Measurements from ENCODE around the gene OPHN1.

OPHN1 gene

GRCh38 chrX:68443155-68443868 lies 10.0 kb upstream of the OPHN1 start:
- Histone ChIP-seq H3K9me3 (ENCODE audit: insufficient read depth, low read depth, low read length) (no peaks in the 10 kb centered on the region), H3K4me3 (ENCODE audit: low read length) (no peak overlapping the region), H3K36me3 (ENCODE audit: insufficient read depth, low read depth, low read length) (no peaks in the 10 kb centered on the region), H3K27ac (ENCODE audit: low read length) (no peak overlapping the region), H3K27me3 (ENCODE audit: insufficient read depth, low read length) (no peaks in the 10 kb centered on the region), H3K4me1 (ENCODE audit: insufficient read depth, low read length) (no peaks in the 10 kb centered on the region), H3K9ac (ENCODE audit: low read depth, low read length) (no peak overlapping the region)

- Histone ChIP-seq H3K27ac (ENCODE audit: low read length) (no peak overlapping the region), H3K4me3 (ENCODE audit: low read length) (no peak overlapping the region), H3K9me3 (ENCODE audit: insufficient read depth, low read depth, low read length) (no peaks in the 10 kb centered on the region), H3K36me3 (ENCODE audit: insufficient read depth, low read depth, low read length) (no peaks in the 10 kb centered on the region), H3K27me3 (ENCODE audit: insufficient read depth, low read length) (no peaks in the 10 kb centered on the region), H3K9ac (ENCODE audit: low read depth, low read length) (no peak overlapping the region), H3K4me1 (ENCODE audit: insufficient read depth, low read length) (no peaks in the 10 kb centered on the region)
These were observed 7.6 kb upstream of the OPHN1 start for GRCh38 chrX:68440940-68441339.

GRCh38 chrX:68440442-68440841 lies 7.1 kb upstream of the OPHN1 start:
- H3K9ac ChIP-seq (ENCODE audit: low read depth, low read length) = no peak overlapping the region
- H3K27ac ChIP-seq (ENCODE audit: low read length) = no peak overlapping the region
- no peaks in the 10 kb centered on the region for H3K27me3 ChIP-seq (ENCODE audit: insufficient read depth, low read length)

GRCh38 chrX:68439341-68439740 lies 6.0 kb upstream of the OPHN1 start:
- no peaks in the 10 kb centered on the region for H3K36me3 ChIP-seq (ENCODE audit: insufficient read depth, low read depth, low read length)
- no peaks in the 10 kb centered on the region; the same call in 1 of the 2 replicates for H3K27me3 ChIP-seq (ENCODE audit: insufficient read depth, low read length)
- no peaks in the 10 kb centered on the region for H3K9me3 ChIP-seq (ENCODE audit: insufficient read depth, low read depth, low read length)
- H3K9ac ChIP-seq (ENCODE audit: low read depth, low read length) = no peak overlapping the region
- H3K4me1 ChIP-seq (ENCODE audit: insufficient read depth, low read length) = no peaks in the 10 kb centered on the region
- H3K27ac ChIP-seq (ENCODE audit: low read length) = no peak overlapping the region
- H3K4me3 ChIP-seq (ENCODE audit: low read length) = no peak overlapping the region

More at GRCh38 chrX:68440442-68440841, 7.1 kb upstream of the OPHN1 start:
- Histone ChIP-seq H3K4me1 (ENCODE audit: insufficient read depth, low read length) (no peaks in the 10 kb centered on the region), H3K4me3 (ENCODE audit: low read length) (no peak overlapping the region), H3K9me3 (ENCODE audit: insufficient read depth, low read depth, low read length) (no peaks in the 10 kb centered on the region), H3K36me3 (ENCODE audit: insufficient read depth, low read depth, low read length) (no peaks in the 10 kb centered on the region)

- Histone ChIP-seq H3K27ac (ENCODE audit: low read length) (no peak overlapping the region), H3K4me3 (ENCODE audit: low read length) (no peak overlapping the region), H3K4me1 (ENCODE audit: insufficient read depth, low read length) (no peaks in the 10 kb centered on the region), H3K27me3 (ENCODE audit: insufficient read depth, low read length) (no peaks in the 10 kb centered on the region; the same call in 1 of the 2 replicates), H3K9ac (ENCODE audit: low read depth, low read length) (no peak overlapping the region), H3K36me3 (ENCODE audit: insufficient read depth, low read depth, low read length) (no peaks in the 10 kb centered on the region), H3K9me3 (ENCODE audit: insufficient read depth, low read depth, low read length) (no peaks in the 10 kb centered on the region)
These were observed 5.3 kb upstream of the OPHN1 start for GRCh38 chrX:68438575-68438974.

GRCh38 chrX:68433981-68434299 lies 645 bp upstream of the OPHN1 start:
- Histone ChIP-seq H3K27me3 (ENCODE audit: insufficient read depth, low read length) (peaks cover 4% of the 10 kb centered on the region; the same call in 1 of the 2 replicates), H3K9me3 (ENCODE audit: insufficient read depth, low read depth, low read length) (no peaks in the 10 kb centered on the region), H3K4me3 (ENCODE audit: low read length) (peak overlapping the region; percentile 75), H3K4me1 (ENCODE audit: insufficient read depth, low read length) (no peaks in the 10 kb centered on the region; the same call in 1 of the 2 replicates), H3K36me3 (ENCODE audit: insufficient read depth, low read depth, low read length) (no peaks in the 10 kb centered on the region), H3K27ac (ENCODE audit: low read length) (no peak overlapping the region), H3K9ac (ENCODE audit: low read depth, low read length) (peak overlapping the region; percentile 81; the same call in 1 of the 2 replicates)

- peak overlapping the region; percentile 81; the same call in 1 of the 2 replicates for H3K9ac ChIP-seq (ENCODE audit: low read depth, low read length)
These were observed 647 bp downstream of the OPHN1 start for GRCh38 chrX:68432648-68433047.

GRCh38 chrX:68431836-68432235 lies 1.5 kb downstream of the OPHN1 start:
- H3K4me1 ChIP-seq (ENCODE audit: insufficient read depth, low read length) = no peaks in the 10 kb centered on the region; the same call in 1 of the 2 replicates
- H3K36me3 ChIP-seq (ENCODE audit: insufficient read depth, low read depth, low read length) = no peaks in the 10 kb centered on the region
- H3K9ac ChIP-seq (ENCODE audit: low read depth, low read length) = no peak overlapping the region
- H3K4me3 ChIP-seq (ENCODE audit: low read length) = peak overlapping the region; percentile 75; the same call in 1 of the 2 replicates
- H3K27ac ChIP-seq (ENCODE audit: low read length) = no peak overlapping the region
- no peaks in the 10 kb centered on the region for H3K9me3 ChIP-seq (ENCODE audit: insufficient read depth, low read depth, low read length)
- H3K27me3 ChIP-seq (ENCODE audit: insufficient read depth, low read length) = peaks cover 4% of the 10 kb centered on the region; the same call in 1 of the 2 replicates

More at GRCh38 chrX:68432648-68433047, 647 bp downstream of the OPHN1 start:
- peaks cover 4% of the 10 kb centered on the region; the same call in 1 of the 2 replicates for H3K27me3 ChIP-seq (ENCODE audit: insufficient read depth, low read length)
- no peaks in the 10 kb centered on the region for H3K36me3 ChIP-seq (ENCODE audit: insufficient read depth, low read depth, low read length)
- H3K4me1 ChIP-seq (ENCODE audit: insufficient read depth, low read length) = no peaks in the 10 kb centered on the region; the same call in 1 of the 2 replicates
- H3K4me3 ChIP-seq (ENCODE audit: low read length) = peak overlapping the region; percentile 75
- H3K27ac ChIP-seq (ENCODE audit: low read length) = no peak overlapping the region
- no peaks in the 10 kb centered on the region for H3K9me3 ChIP-seq (ENCODE audit: insufficient read depth, low read depth, low read length)

GRCh38 chrX:68429216-68429615 lies 4.1 kb downstream of the OPHN1 start:
- Histone ChIP-seq H3K36me3 (ENCODE audit: insufficient read depth, low read depth, low read length) (no peaks in the 10 kb centered on the region), H3K9me3 (ENCODE audit: insufficient read depth, low read depth, low read length) (no peaks in the 10 kb centered on the region), H3K27me3 (ENCODE audit: insufficient read depth, low read length) (0 out of 2 replicates have a peak, but pooled peaks cover 4% of the 10 kb centered on the region)

GRCh38 chrX:68428431-68428830 lies 4.9 kb downstream of the OPHN1 start:
- Histone ChIP-seq H3K27me3 (ENCODE audit: insufficient read depth, low read length) (0 out of 2 replicates have a peak, but pooled peaks cover 4% of the 10 kb centered on the region), H3K36me3 (ENCODE audit: insufficient read depth, low read depth, low read length) (no peaks in the 10 kb centered on the region), H3K27ac (ENCODE audit: low read length) (no peak overlapping the region), H3K9ac (ENCODE audit: low read depth, low read length) (no peak overlapping the region), H3K4me3 (ENCODE audit: low read length) (no peak overlapping the region), H3K4me1 (ENCODE audit: insufficient read depth, low read length) (no peaks in the 10 kb centered on the region; the same call in 1 of the 2 replicates), H3K9me3 (ENCODE audit: insufficient read depth, low read depth, low read length) (no peaks in the 10 kb centered on the region)

More at GRCh38 chrX:68429216-68429615, 4.1 kb downstream of the OPHN1 start:
- no peak overlapping the region for H3K9ac ChIP-seq (ENCODE audit: low read depth, low read length)
- no peak overlapping the region for H3K4me3 ChIP-seq (ENCODE audit: low read length)
- no peaks in the 10 kb centered on the region; the same call in 1 of the 2 replicates for H3K4me1 ChIP-seq (ENCODE audit: insufficient read depth, low read length)
- H3K27ac ChIP-seq (ENCODE audit: low read length) = no peak overlapping the region

GRCh38 chrX:68424719-68425118 lies 8.6 kb downstream of the OPHN1 start:
- Histone ChIP-seq H3K27me3 (ENCODE audit: insufficient read depth, low read length) (no peaks in the 10 kb centered on the region), H3K36me3 (ENCODE audit: insufficient read depth, low read depth, low read length) (no peaks in the 10 kb centered on the region), H3K4me3 (ENCODE audit: low read length) (no peak overlapping the region), H3K27ac (ENCODE audit: low read length) (no peak overlapping the region), H3K9me3 (ENCODE audit: insufficient read depth, low read depth, low read length) (no peaks in the 10 kb centered on the region), H3K4me1 (ENCODE audit: insufficient read depth, low read length) (no peaks in the 10 kb centered on the region), H3K9ac (ENCODE audit: low read depth, low read length) (no peak overlapping the region)

GRCh38 chrX:68422478-68422877 lies 10.8 kb downstream of the OPHN1 start:
- H3K27ac ChIP-seq (ENCODE audit: low read length) = no peak overlapping the region
- no peak overlapping the region for H3K4me3 ChIP-seq (ENCODE audit: low read length)

More at GRCh38 chrX:68422478-68422877, 10.8 kb downstream of the OPHN1 start:
- no peak overlapping the region for H3K9ac ChIP-seq (ENCODE audit: low read depth, low read length)
- H3K9me3 ChIP-seq (ENCODE audit: insufficient read depth, low read depth, low read length) = no peaks in the 10 kb centered on the region
- no peaks in the 10 kb centered on the region for H3K36me3 ChIP-seq (ENCODE audit: insufficient read depth, low read depth, low read length)
- no peaks in the 10 kb centered on the region for H3K4me1 ChIP-seq (ENCODE audit: insufficient read depth, low read length)
- H3K27me3 ChIP-seq (ENCODE audit: insufficient read depth, low read length) = no peaks in the 10 kb centered on the region

All from iPS-20b (cell line).